Bronchial smooth muscle cell (primary cell): ENCODE results near the gene APPL2. TPM values are rescaled to one million over a fixed set of nuclear protein-coding genes. Genes with fewer than 3 reads are reported as not detected.

Experiments
- total RNA-seq: library from RNA; depleted of rRNA; stranded (reverse); fragments of >200 nt; gene quantifications from 2 replicates; pipeline ENCODE4 v1.2.1, GENCODE V29; 2014

Gene APPL2
- total RNA-seq: 39.6 and 52.7 TPM in 2 replicates

DNA sequence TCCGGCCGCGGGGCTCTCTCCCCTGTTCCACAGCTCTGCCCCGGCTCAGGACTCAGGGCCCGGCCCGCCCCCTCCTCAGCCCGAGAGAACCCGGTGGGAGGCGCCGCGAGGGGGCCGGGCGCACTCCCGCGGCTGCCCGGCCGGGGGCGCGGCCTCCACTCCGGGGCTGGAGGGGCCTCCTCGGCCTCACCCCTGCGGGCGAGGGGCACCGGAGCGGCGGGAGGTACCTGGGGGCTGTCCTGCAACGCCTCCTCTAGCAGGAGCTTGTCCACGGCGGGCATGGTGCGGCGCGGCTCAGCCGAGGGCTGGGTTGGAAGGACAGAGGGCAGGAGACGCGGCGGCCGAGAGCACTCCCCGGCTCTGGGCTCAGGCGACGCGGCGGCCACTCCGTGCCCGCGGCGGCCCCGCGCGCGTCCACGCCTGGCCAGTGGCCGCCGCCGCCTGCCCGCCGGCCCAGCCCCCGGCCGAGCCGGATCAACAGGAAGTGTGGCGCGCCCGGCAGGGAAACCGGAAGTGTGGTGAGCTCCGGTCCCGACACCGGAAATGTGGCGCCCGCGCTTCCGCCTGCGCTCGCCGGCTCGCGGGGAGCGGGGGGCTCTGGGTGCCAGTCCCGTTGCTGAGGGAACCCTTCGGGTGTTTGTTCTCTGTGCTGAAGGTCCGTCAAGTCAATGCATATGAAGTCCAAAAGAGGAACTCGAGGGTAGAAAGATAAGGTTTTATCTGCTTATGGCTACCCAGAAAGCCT is at the start of gene APPL2:
Gene APPL2, minus strand, starts transcription at position 443 of the 745 bp plus-strand sequence. Its CDS starts 162 bp downstream, at position 281.

Other genes with a start within 250 kb of the APPL2 start
- gene NOPCHAP1, start 249.9 kb downstream of the APPL2 start, total RNA-seq: 8.2 and 21.5 TPM in 2 replicates
- 21.1 and 29.5 TPM in 2 replicates for gene ALDH1L2, start 151.7 kb downstream of the APPL2 start, total RNA-seq
- gene WASHC4, start 128.4 kb downstream of the APPL2 start, total RNA-seq: 46.9 and 73.3 TPM in 2 replicates
- gene C12orf75, start 94.5 kb upstream of the APPL2 start, total RNA-seq: 41.6 and 63.8 TPM in 2 replicates